ENCODE data around the gene CXorf38.
A peak's percentile ranks its signal among the peaks of the same experiment; 100 is the strongest.
"Not testable (repeated sequence)": the region's sequence is repeated elsewhere in the genome, so short reads cannot be mapped to it uniquely, and the experiment has no call there.

CXorf38 gene

GRCh38 chrX:40623665-40624064, 23.7 kb downstream of the CXorf38 start:
- DNase-seq (ENCODE audit: insufficient read length) (no peak), FAIRE-seq (no peak)
- TF ChIP-seq POLR2AphosphoS5 (IDR thresholded peaks at IDR 0.05; ENCODE audit: low read depth, low read length) (no peak), POLR2A (IDR thresholded peaks at IDR 0.05; ENCODE audit: low read depth, low read length) (no peak), TAF1 (IDR thresholded peaks at IDR 0.05; ENCODE audit: borderline replicate concordance, low read depth, low read length) (no peak)

GRCh38 chrX:40623139-40623536, 24.2 kb downstream of the CXorf38 start, which contains the start of gene MPC1L:
MPC1L (plus strand) TSS chrX:40623428; CDS start chrX:40623566, 138 bp downstream.
- no peak for FAIRE-seq
- TF ChIP-seq POLR2A (IDR thresholded peaks at IDR 0.05; ENCODE audit: low read depth, low read length), result no peak
- TF ChIP-seq TAF1 (IDR thresholded peaks at IDR 0.05; ENCODE audit: borderline replicate concordance, low read depth, low read length), result no peak
- TF ChIP-seq POLR2AphosphoS5 (IDR thresholded peaks at IDR 0.05; ENCODE audit: low read depth, low read length), result no peak
- no peak for DNase-seq (ENCODE audit: insufficient read length)

GRCh38 chrX:40622479-40623138, 24.8 kb downstream of the CXorf38 start:
- TF ChIP-seq TAF1 (IDR thresholded peaks at IDR 0.05; ENCODE audit: borderline replicate concordance, low read depth, low read length) (no peak), POLR2A (IDR thresholded peaks at IDR 0.05; ENCODE audit: low read depth, low read length) (no peak), POLR2AphosphoS5 (IDR thresholded peaks at IDR 0.05; ENCODE audit: low read depth, low read length) (no peak)
- FAIRE-seq (no peak), DNase-seq (ENCODE audit: insufficient read length) (no peak)

- FAIRE-seq (no peak), DNase-seq (ENCODE audit: insufficient read length) (no peak)
- no peak for TF ChIP-seq POLR2AphosphoS5 (IDR thresholded peaks at IDR 0.05; ENCODE audit: low read depth, low read length)
- no peak for TF ChIP-seq POLR2A (IDR thresholded peaks at IDR 0.05; ENCODE audit: low read depth, low read length)
- TF ChIP-seq TAF1 (IDR thresholded peaks at IDR 0.05; ENCODE audit: borderline replicate concordance, low read depth, low read length), result no peak
These were observed 29.8 kb downstream of the CXorf38 start for GRCh38 chrX:40617566-40617965.

- TF ChIP-seq TAF1 (IDR thresholded peaks at IDR 0.05; ENCODE audit: borderline replicate concordance, low read depth, low read length), result no peak
- TF ChIP-seq POLR2A (IDR thresholded peaks at IDR 0.05; ENCODE audit: low read depth, low read length), result no peak
- no peak for TF ChIP-seq POLR2AphosphoS5 (IDR thresholded peaks at IDR 0.05; ENCODE audit: low read depth, low read length)
These were observed 31.4 kb downstream of the CXorf38 start for GRCh38 chrX:40615976-40616375.

GRCh38 chrX:40612511-40612910, 34.9 kb downstream of the CXorf38 start:
- TF ChIP-seq POLR2AphosphoS5 (IDR thresholded peaks at IDR 0.05; ENCODE audit: low read depth, low read length), result no peak
- TF ChIP-seq TAF1 (IDR thresholded peaks at IDR 0.05; ENCODE audit: borderline replicate concordance, low read depth, low read length), result no peak
- no peak for TF ChIP-seq POLR2A (IDR thresholded peaks at IDR 0.05; ENCODE audit: low read depth, low read length)
- FAIRE-seq, result no peak
- no peak for DNase-seq (ENCODE audit: insufficient read length)

More at GRCh38 chrX:40615976-40616375, 31.4 kb downstream of the CXorf38 start:
- DNase-seq (ENCODE audit: insufficient read length) (no peak), FAIRE-seq (peak; percentile 58)

GRCh38 chrX:40607381-40607780, 40.0 kb downstream of the CXorf38 start:
- TF ChIP-seq POLR2A (IDR thresholded peaks at IDR 0.05; ENCODE audit: low read depth, low read length) (no peak), POLR2AphosphoS5 (IDR thresholded peaks at IDR 0.05; ENCODE audit: low read depth, low read length) (no peak), TAF1 (IDR thresholded peaks at IDR 0.05; ENCODE audit: borderline replicate concordance, low read depth, low read length) (no peak)
- FAIRE-seq (no peak), DNase-seq (ENCODE audit: insufficient read length) (no peak)

- FAIRE-seq (no peak), DNase-seq (ENCODE audit: insufficient read length) (no peak)
- TF ChIP-seq POLR2A (IDR thresholded peaks at IDR 0.05; ENCODE audit: low read depth, low read length), result no peak
- no peak for TF ChIP-seq TAF1 (IDR thresholded peaks at IDR 0.05; ENCODE audit: borderline replicate concordance, low read depth, low read length)
- TF ChIP-seq POLR2AphosphoS5 (IDR thresholded peaks at IDR 0.05; ENCODE audit: low read depth, low read length), result no peak
These were observed 43.9 kb downstream of the CXorf38 start for GRCh38 chrX:40603446-40603845.

- peak; percentile 81 for FAIRE-seq
- not testable (repeated sequence) for DNase-seq (ENCODE audit: insufficient read length)
These were observed 57.6 kb downstream of the CXorf38 start for GRCh38 chrX:40589616-40590321.

GRCh38 chrX:40587623-40588022, 59.7 kb downstream of the CXorf38 start:
- FAIRE-seq, result not testable (repeated sequence)

GRCh38 chrX:40582811-40583210, 64.5 kb downstream of the CXorf38 start:
- FAIRE-seq (no peak), DNase-seq (ENCODE audit: insufficient read length) (no peak)
- TF ChIP-seq POLR2A (IDR thresholded peaks at IDR 0.05; ENCODE audit: low read depth, low read length), result no peak
- no peak for TF ChIP-seq TAF1 (IDR thresholded peaks at IDR 0.05; ENCODE audit: borderline replicate concordance, low read depth, low read length)
- no peak for TF ChIP-seq POLR2AphosphoS5 (IDR thresholded peaks at IDR 0.05; ENCODE audit: low read depth, low read length)

More at GRCh38 chrX:40587623-40588022, 59.7 kb downstream of the CXorf38 start:
- not testable (repeated sequence) for DNase-seq (ENCODE audit: insufficient read length)

GRCh38 chrX:40582178-40582577, 65.2 kb downstream of the CXorf38 start:
- FAIRE-seq; DNase-seq (ENCODE audit: insufficient read length): not testable (repeated sequence)
